CD4-positive, alpha-beta T cell (primary cell): ENCODE measurements around the gene SLC25A5. TPM values are rescaled to one million over a fixed set of nuclear protein-coding genes. Genes with fewer than 3 reads are reported as not detected.

Experiments used
- ATAC-seq: fragments of 200-7000 bp; cut with Tn5 transposase; one replicate; pipeline ENCODE4 v1.10.0; 2022; ENCODE audit warnings: mild to moderate bottlenecking; ENCODE audit not compliant: poor library complexity
- CTCF ChIA-PET: fragments of 350-600 bp; sonication (Branson Sonifier 250); formaldehyde crosslinking; loops from one replicate; lab custom pipeline; 2021; ENCODE audit warnings: antibody characterized with exemption, inconsistent platforms; lab: Charles Lee
- POLR2A ChIA-PET: fragments of 350-600 bp; sonication (Branson Sonifier 250); formaldehyde crosslinking; loops from one replicate; lab custom pipeline; 2021; ENCODE audit warnings: antibody characterized with exemption, inconsistent platforms; lab: Charles Lee
- DNase-seq, 14 experiments: peaks; one replicate each; pipeline ENCODE4 v3.0.0-alpha.2; 2013 to 2020; ENCODE audit warnings: mixed read lengths in 2 of 14
- H3K27ac ChIP-seq, 2 donors: one replicate each; pipeline versions ENCODE4 v1.5.1 to v1.7.0; 2013; ENCODE audit warnings: low read length in 2 of 2, low read depth in 1 of 2, mild to moderate bottlenecking in 1 of 2
- H3K27me3 ChIP-seq, 2 experiments: 1 replicate in 1 of 2; 2 replicates in 1 of 2; pipeline versions ENCODE4 v1.6.1 to v1.7.0; 2013; ENCODE audit warnings: low read length in 2 of 2, control low read depth in 1 of 2, mild to moderate bottlenecking in 1 of 2, moderate library complexity in 1 of 2; ENCODE audit not compliant: insufficient read depth in 2 of 2, control insufficient read depth in 1 of 2
- H3K36me3 ChIP-seq: one replicate; pipeline ENCODE4 v1.6.1; 2013; ENCODE audit warnings: low read length, control low read depth; ENCODE audit not compliant: insufficient read depth
- H3K4me1 ChIP-seq: one replicate; pipeline ENCODE4 v1.6.1; 2013; ENCODE audit warnings: low read length, control low read depth; ENCODE audit not compliant: insufficient read depth
- H3K4me3 ChIP-seq: one replicate; pipeline ENCODE4 v1.5.1; 2013; ENCODE audit warnings: mild to moderate bottlenecking, low read length, moderate library complexity
- H3K9me3 ChIP-seq, 2 experiments: 1 replicate in 1 of 2; 2 replicates in 1 of 2; pipeline versions ENCODE4 v1.6.1 to v1.7.0; 2013; ENCODE audit warnings: low read length in 2 of 2, mild to moderate bottlenecking in 2 of 2, control low read depth in 1 of 2, moderate library complexity in 1 of 2; ENCODE audit not compliant: control insufficient read depth in 1 of 2, insufficient read depth in 1 of 2
- H3K27ac Mint-ChIP-seq: one replicate; pipeline ENCODE4 v1.8.0; 2020; ENCODE audit warnings: mixed read lengths
- H3K27me3 Mint-ChIP-seq: one replicate; pipeline ENCODE4 v1.8.0; 2021; ENCODE audit warnings: mixed read lengths
- H3K36me3 Mint-ChIP-seq: one replicate; pipeline ENCODE4 v1.8.0; 2021; ENCODE audit warnings: low read depth, mixed read lengths
- H3K4me1 Mint-ChIP-seq: one replicate; pipeline ENCODE4 v1.8.0; 2021; ENCODE audit warnings: low read depth, mixed read lengths
- H3K4me3 Mint-ChIP-seq: one replicate; pipeline ENCODE4 v1.8.0; 2020; ENCODE audit warnings: mild to moderate bottlenecking, mixed read lengths
- H3K9me3 Mint-ChIP-seq: one replicate; pipeline ENCODE4 v1.8.0; 2020; ENCODE audit warnings: mixed read lengths
- intact Hi-C, 2 experiments: fragments of 100-400 bp; cut with DNase I in 1 of 2; cut with micrococcal nuclease in 1 of 2; formaldehyde crosslinking; loops; one replicate each; pipeline versions ENCODE4 v1.15.1 to v1.9.0; 2023 to 2025; cut with DNase I, micrococcal nuclease
- total RNA-seq, 174 experiments: library from RNA in 2 of 174; stranded (reverse) in 2 of 174; gene quantifications; one replicate each; pipeline ENCODE4 v1.2.3 and lab custom pipeline; 2021 to 2026
- TF ChIP-seq, protein P1 (sequence below): fragments of 200-600 bp; IDR thresholded peaks from one replicate; pipeline ENCODE4 v1.8.0; 2022; ENCODE audit warnings: antibody characterized with exemption, mild to moderate bottlenecking

SLC25A5 gene
- total RNA-seq, 2 experiments from 2014 or later = 160 to 161 TPM

GRCh38 chrX:119474615-119475388, 6.6 kb downstream of the SLC25A5 start:
- Histone ChIP-seq H3K27ac (no peak overlapping the region), H3K9me3 (no peaks in the 10 kb centered on the region), H3K4me3 (no peak overlapping the region), H3K36me3 (peaks cover 15% of the 10 kb centered on the region), H3K27me3 (no peaks in the 10 kb centered on the region), H3K4me1 (peaks cover 5% of the 10 kb centered on the region)
- no peaks in the 10 kb centered on the region for H3K27me3 Mint-ChIP-seq
- ChIA-PET POLR2A (no interaction called here), CTCF (interaction anchor here (1.1 kb wide), 1 partner anchor 8 kb away, joined by 3 read pairs; no protein-coding TSS in a partner anchor)
- no peak for ATAC-seq
- H3K4me3 Mint-ChIP-seq = no peak overlapping the region
- DNase-seq = no peak
- H3K36me3 Mint-ChIP-seq = peaks cover 17% of the 10 kb centered on the region
- H3K9me3 Mint-ChIP-seq = no peaks in the 10 kb centered on the region
- H3K4me1 Mint-ChIP-seq = peaks cover 2% of the 10 kb centered on the region
- TF ChIP-seq, protein P1, sequence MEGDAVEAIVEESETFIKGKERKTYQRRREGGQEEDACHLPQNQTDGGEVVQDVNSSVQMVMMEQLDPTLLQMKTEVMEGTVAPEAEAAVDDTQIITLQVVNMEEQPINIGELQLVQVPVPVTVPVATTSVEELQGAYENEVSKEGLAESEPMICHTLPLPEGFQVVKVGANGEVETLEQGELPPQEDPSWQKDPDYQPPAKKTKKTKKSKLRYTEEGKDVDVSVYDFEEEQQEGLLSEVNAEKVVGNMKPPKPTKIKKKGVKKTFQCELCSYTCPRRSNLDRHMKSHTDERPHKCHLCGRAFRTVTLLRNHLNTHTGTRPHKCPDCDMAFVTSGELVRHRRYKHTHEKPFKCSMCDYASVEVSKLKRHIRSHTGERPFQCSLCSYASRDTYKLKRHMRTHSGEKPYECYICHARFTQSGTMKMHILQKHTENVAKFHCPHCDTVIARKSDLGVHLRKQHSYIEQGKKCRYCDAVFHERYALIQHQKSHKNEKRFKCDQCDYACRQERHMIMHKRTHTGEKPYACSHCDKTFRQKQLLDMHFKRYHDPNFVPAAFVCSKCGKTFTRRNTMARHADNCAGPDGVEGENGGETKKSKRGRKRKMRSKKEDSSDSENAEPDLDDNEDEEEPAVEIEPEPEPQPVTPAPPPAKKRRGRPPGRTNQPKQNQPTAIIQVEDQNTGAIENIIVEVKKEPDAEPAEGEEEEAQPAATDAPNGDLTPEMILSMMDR = no peak
- no peak overlapping the region for H3K27ac Mint-ChIP-seq
- intact Hi-C loops = loop anchor here in 1 of 2 experiments (5.0 kb wide), 2 partner anchors 317 to 402 kb away; partner anchors contain the start of gene RPL39

DNA sequence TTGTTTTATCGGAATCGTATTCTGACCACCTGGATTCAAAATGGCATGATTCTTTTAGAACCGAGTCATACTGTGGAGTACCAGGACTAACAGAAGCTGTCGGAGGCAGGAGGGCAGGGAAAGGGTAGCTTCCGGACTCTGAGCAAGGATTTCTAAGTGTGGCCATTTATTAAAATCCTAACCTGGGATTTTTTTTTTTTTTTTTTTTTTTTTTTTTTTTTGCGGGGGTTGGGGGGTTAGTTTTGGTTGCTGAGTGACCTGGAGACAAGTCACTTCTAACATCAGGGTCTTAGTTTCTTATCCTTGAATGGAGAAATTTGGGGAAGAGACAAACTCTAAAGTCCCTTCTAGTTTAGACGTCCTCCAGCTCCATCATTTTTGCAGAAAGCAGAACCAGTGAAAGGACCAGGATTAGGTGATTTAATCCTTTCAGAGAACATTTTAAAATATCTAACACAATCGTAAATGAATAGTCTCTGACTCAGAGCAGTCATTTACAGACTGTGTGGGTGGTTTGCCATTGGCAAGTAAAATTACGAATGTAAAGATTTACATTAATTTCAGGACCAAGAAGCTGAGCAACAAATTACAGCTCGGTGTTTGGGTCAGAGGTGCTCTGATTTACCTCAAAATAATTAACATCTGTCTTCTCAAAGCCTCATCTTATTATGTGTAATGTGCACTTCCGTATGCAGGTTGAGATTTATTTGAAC, 7.3 kb downstream of the SLC25A5 start:
- H3K9me3 Mint-ChIP-seq = no peaks in the 10 kb centered on the region

DNA sequence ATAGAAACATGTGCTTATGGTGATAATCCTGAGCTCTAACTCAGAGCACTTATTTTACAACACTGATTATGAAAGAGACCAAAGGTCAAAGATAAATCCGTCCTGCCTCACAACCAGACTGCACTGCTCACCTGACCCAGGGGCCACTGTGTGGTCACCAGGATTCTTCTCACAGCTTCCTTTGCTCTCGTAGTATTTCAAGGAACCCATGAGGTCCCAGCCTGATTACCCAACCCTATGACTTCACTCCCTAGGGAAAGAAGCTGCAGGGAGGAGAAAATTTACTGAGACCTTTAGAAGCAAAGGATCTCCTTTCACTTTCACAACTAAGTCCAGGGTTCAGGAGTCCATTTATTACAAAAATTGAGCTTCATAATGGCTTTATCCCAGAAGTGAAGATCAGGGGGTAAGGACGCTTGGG, 9.6 kb downstream of the SLC25A5 start:
- no peaks in the 10 kb centered on the region for H3K27me3 Mint-ChIP-seq
- no peak overlapping the region for H3K4me3 Mint-ChIP-seq
- ATAC-seq = no peak
- no peak for DNase-seq
- Histone ChIP-seq H3K4me1 (peaks cover 10% of the 10 kb centered on the region), H3K36me3 (no peaks in the 10 kb centered on the region), H3K27ac (no peak overlapping the region), H3K27me3 (no peaks in the 10 kb centered on the region), H3K4me3 (no peak overlapping the region), H3K9me3 (no peaks in the 10 kb centered on the region)
- TF ChIP-seq, protein P1 = no peak
- CTCF ChIA-PET = interaction anchor here (1.1 to 1.6 kb wide), 2 partner anchors 9 to 10 kb away, joined by 3 to 5 read pairs; no protein-coding TSS in a partner anchor
- H3K27ac Mint-ChIP-seq = no peak overlapping the region
- H3K9me3 Mint-ChIP-seq = no peaks in the 10 kb centered on the region
- POLR2A ChIA-PET = no interaction called here
- intact Hi-C loops = no loop called here
- no peaks in the 10 kb centered on the region for H3K36me3 Mint-ChIP-seq
- H3K4me1 Mint-ChIP-seq = peaks cover 7% of the 10 kb centered on the region

More for the DNA sequence above, 7.3 kb downstream of the SLC25A5 start:
- Mint-ChIP-seq H3K4me1 (no peaks in the 10 kb centered on the region), H3K36me3 (peaks cover 9% of the 10 kb centered on the region), H3K4me3 (no peak overlapping the region), H3K27me3 (no peaks in the 10 kb centered on the region), H3K27ac (no peak overlapping the region)
- DNase-seq = no peak
- H3K4me1 ChIP-seq = no peaks in the 10 kb centered on the region
- TF ChIP-seq, protein P1 = no peak
- H3K4me3 ChIP-seq = no peak overlapping the region
- no peak overlapping the region for H3K27ac ChIP-seq
- intact Hi-C loops = no loop called here
- peaks cover 8% of the 10 kb centered on the region for H3K36me3 ChIP-seq
- H3K27me3 ChIP-seq = no peaks in the 10 kb centered on the region
- ATAC-seq = no peak
- H3K9me3 ChIP-seq = no peaks in the 10 kb centered on the region
- ChIA-PET POLR2A (no interaction called here), CTCF (no interaction called here)
